GM13977 (cell line): ENCODE measurements around the gene PPP1R3G.

Source experiments
- DNase-seq: peaks from one replicate; pipeline ENCODE4 v3.0.0; 2012; ENCODE audit warnings: low spot score
- CTCF ChIP-seq: IDR thresholded peaks from 2 replicates; pipeline ENCODE4 v1.5.1; 2012; ENCODE audit warnings: mild to moderate bottlenecking, control low read depth; ENCODE audit not compliant: insufficient read depth; ENCODE audit errors: extremely low read depth, missing control alignments
- in situ Hi-C: fragments of 300-500 bp; cut with MboI; formaldehyde crosslinking; loops from one replicate; pipeline ENCODE4 v1.12.0; 2022; ENCODE audit warnings: low sequenced_read_pairs, low pct_unique_long_range_greater_than_20kb, mixed read lengths, inconsistent platforms; ENCODE audit not compliant: unreplicated experiment

PPP1R3G gene

GRCh38 chr6:5081182-5081581 is 4.0 kb upstream of the PPP1R3G start:
- TF ChIP-seq CTCF = no peak
- DNase-seq = no peak
- in situ Hi-C loops = no loop called here

GRCh38 chr6:5081955-5082354 is 3.2 kb upstream of the PPP1R3G start:
- in situ Hi-C loops = no loop called here
- no peak for DNase-seq
- TF ChIP-seq CTCF = no peak

GRCh38 chr6:5082487-5083306 is 2.4 kb upstream of the PPP1R3G start:
- DNase-seq = no peak
- in situ Hi-C loops = no loop called here
- no peak for TF ChIP-seq CTCF

- no peak for DNase-seq
- in situ Hi-C loops = no loop called here
- TF ChIP-seq CTCF = no peak
Measured at GRCh38 chr6:5083307-5083583, 1.9 kb upstream of the PPP1R3G start.

- DNase-seq = no peak
- in situ Hi-C loops = no loop called here
- TF ChIP-seq CTCF = no peak
Measured at GRCh38 chr6:5083813-5084359, 1.3 kb upstream of the PPP1R3G start.

- in situ Hi-C loops = no loop called here
- DNase-seq = peak; percentile 65
- TF ChIP-seq CTCF = no peak
Measured at GRCh38 chr6:5084360-5084780, 771 bp upstream of the PPP1R3G start.
